Karpas-422 (cell line): ENCODE results near the gene KHDRBS2. TPM values are rescaled to one million over a fixed set of nuclear protein-coding genes. Genes with fewer than 3 reads are reported as not detected.

Experiments
- DNase-seq: peaks from one replicate; pipeline ENCODE4 v3.0.0-alpha.2; 2015
- H2AFZ ChIP-seq: fragments of 200-600 bp; sonication (generic); 2 replicates; pipeline ENCODE4 v1.6.1; 2014; ENCODE audit warnings: antibody characterized with exemption, low read length, mixed read lengths
- H3K27ac ChIP-seq: fragments of 200-600 bp; sonication (generic); 2 replicates; pipeline ENCODE4 v1.5.1; 2014; ENCODE audit warnings: mild to moderate bottlenecking, low read length, moderate library complexity
- H3K27me3 ChIP-seq: fragments of 200-600 bp; sonication (generic); 2 replicates; pipeline ENCODE4 v1.6.1; 2014; ENCODE audit warnings: low read length, mixed read lengths
- H3K36me3 ChIP-seq: fragments of 200-600 bp; sonication (generic); 2 replicates; pipeline ENCODE4 v1.6.1; 2014; ENCODE audit warnings: low read length, mixed read lengths; ENCODE audit not compliant: insufficient read depth
- H3K4me1 ChIP-seq: fragments of 200-600 bp; sonication (generic); 2 replicates; pipeline ENCODE4 v1.6.1; 2014; ENCODE audit warnings: mild to moderate bottlenecking, low read length, mixed read lengths
- H3K4me2 ChIP-seq: fragments of 200-600 bp; sonication (generic); 2 replicates; pipeline ENCODE4 v1.6.1; 2014; ENCODE audit warnings: low read length, low read depth, mild to moderate bottlenecking; ENCODE audit not compliant: poor library complexity, severe bottlenecking
- H3K4me3 ChIP-seq: fragments of 200-600 bp; sonication (generic); 2 replicates; pipeline ENCODE4 v1.5.1; 2014; ENCODE audit warnings: mild to moderate bottlenecking, antibody characterized with exemption, low read length, mixed read lengths
- H3K79me2 ChIP-seq: fragments of 200-600 bp; sonication (generic); 2 replicates; pipeline ENCODE4 v1.6.1; 2014; ENCODE audit warnings: mild to moderate bottlenecking, low read length, mixed read lengths
- H3K9ac ChIP-seq: fragments of 200-600 bp; sonication (generic); 2 replicates; pipeline ENCODE4 v1.6.0; 2014; ENCODE audit warnings: low read length
- H3K9me2 ChIP-seq: fragments of 200-600 bp; sonication (generic), shearing (Covaris generic); replicated peaks from 2 replicates; pipeline ENCODE4 v1.6.0; 2014; ENCODE audit warnings: mild to moderate bottlenecking, low read length, moderate library complexity; ENCODE audit not compliant: insufficient read depth
- H3K9me3 ChIP-seq: fragments of 300-700, 200-600 bp; sonication (generic); 2 replicates; pipeline ENCODE4 v1.6.1; 2014; ENCODE audit warnings: low read length, mixed read lengths
- H4K20me1 ChIP-seq: fragments of 200-600 bp; sonication (generic); 2 replicates; pipeline ENCODE4 v1.6.1; 2014; ENCODE audit warnings: mild to moderate bottlenecking, antibody characterized with exemption, low read length, low read depth; ENCODE audit not compliant: insufficient read depth
- total RNA-seq: library from RNA; depleted of rRNA; stranded (reverse); fragments of >200 nt; shearing (Covaris generic); gene quantifications from 2 replicates; pipeline ENCODE4 v1.2.3, GENCODE V29; 2014; ENCODE audit warnings: low replicate concordance

KHDRBS2 gene
- total RNA-seq, 1 experiment from 2014 or later = 40.1 TPM

DNA sequence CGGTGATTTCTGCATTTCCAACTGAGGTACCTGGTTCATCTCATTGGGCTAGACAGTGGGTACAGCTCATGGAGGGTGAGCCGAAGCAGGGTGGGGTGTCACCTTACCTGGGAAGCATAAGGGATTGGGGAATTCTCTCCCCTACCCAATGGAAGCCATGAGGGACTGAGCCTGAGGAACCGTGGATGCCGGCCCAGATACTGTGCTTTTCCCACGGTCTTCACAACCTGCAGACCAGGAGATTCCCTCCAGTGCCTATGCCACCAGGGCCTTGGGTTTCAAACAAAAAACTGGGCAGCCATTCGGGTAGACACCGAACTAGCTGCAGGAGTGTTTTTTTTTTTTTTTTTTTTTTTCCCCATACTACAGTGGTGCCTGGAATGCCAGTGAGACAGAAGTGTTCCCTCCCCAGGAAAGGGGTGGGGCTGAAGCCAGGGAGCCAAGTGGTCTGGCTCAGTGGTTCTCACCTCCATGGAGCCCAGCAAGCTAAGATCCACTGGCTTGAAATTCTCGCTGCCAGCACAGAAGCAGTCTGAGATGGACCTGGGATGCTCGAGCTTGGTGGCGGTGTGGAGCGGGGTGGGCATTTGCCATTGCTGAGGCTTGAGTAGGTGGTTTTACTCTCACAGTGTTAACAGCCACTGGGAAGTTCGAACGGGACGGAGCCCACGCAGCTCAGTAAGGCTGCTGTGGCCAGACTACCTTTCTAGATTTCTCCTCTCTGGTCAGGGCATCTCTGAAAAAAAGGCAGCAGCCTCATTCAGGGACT is 416.2 kb downstream of the KHDRBS2 start:
- H3K9me2 ChIP-seq = no peaks in the 10 kb centered on the region
- H3K9me3 ChIP-seq = no peaks in the 10 kb centered on the region
- no peak for DNase-seq
- no peaks in the 10 kb centered on the region for H3K4me1 ChIP-seq
- no peaks in the 10 kb centered on the region for H3K27me3 ChIP-seq
- no peak overlapping the region for H2AFZ ChIP-seq
- H3K4me3 ChIP-seq = no peak overlapping the region
- peaks cover 16% of the 10 kb centered on the region for H3K79me2 ChIP-seq
- H4K20me1 ChIP-seq = no peaks in the 10 kb centered on the region
- no peaks in the 10 kb centered on the region for H3K36me3 ChIP-seq
- no peak overlapping the region for H3K9ac ChIP-seq
- no peak overlapping the region for H3K27ac ChIP-seq
- H3K4me2 ChIP-seq = no peak overlapping the region

DNA sequence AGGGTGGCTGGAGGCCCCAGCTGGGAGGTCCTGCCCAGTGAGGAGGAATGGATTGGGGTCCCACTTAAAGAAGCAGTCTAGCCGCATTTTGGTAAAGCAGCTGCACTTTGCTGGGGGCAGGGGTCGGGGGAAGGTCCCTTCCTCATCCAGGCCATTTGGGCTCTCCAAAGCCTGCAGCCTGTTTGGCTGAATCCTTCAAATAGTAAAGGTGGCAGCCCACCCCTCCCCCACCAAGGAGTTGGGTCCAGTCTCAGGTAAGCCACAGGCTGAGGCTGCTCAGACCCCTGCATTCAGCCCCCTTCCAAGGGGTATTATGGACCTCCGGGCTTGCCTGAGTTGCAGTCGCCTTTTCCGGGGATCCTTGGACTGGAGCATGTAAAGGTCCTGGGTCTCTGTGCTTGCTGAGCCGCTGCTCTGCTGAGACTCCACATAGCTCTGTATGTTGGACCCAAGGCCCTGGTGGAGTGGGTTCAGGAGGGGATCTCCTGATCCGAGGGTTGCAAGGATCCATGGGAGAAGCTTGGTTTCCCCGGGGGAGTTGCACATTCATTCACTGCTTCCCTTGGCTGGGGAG is 417.4 kb downstream of the KHDRBS2 start:
- Histone ChIP-seq H4K20me1 (no peaks in the 10 kb centered on the region), H3K4me1 (no peaks in the 10 kb centered on the region), H3K4me2 (no peak overlapping the region), H3K9ac (no peak overlapping the region), H2AFZ (no peak overlapping the region), H3K4me3 (no peak overlapping the region), H3K27ac (no peak overlapping the region), H3K27me3 (no peaks in the 10 kb centered on the region), H3K36me3 (no peaks in the 10 kb centered on the region), H3K79me2 (peaks cover 9% of the 10 kb centered on the region; the same call in 1 of the 2 replicates), H3K9me3 (no peaks in the 10 kb centered on the region), H3K9me2 (no peaks in the 10 kb centered on the region)
- DNase-seq = no peak

DNA sequence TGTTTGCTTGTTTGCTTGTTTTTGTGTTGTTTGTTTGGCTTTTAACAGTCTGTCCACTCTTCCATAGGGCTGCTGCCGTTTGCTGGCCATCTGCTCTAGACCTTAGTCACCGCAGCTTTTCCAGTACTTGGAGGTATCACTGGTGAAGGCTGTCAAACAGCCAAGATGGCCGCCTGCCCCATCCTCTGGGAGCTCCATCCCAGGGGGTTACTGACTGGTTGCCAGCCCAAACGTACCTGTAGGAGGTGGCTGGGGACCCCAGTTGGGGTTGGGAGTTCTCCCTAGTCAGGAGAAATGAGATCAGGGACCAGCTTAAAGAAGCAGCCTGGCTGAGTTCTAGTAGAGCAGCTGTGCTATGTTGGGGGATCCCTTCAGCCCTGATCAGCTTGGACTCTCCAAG is 418.4 kb downstream of the KHDRBS2 start:
- H3K4me2 ChIP-seq = no peak overlapping the region
- no peak overlapping the region for H2AFZ ChIP-seq
- H3K27ac ChIP-seq = no peak overlapping the region
- H4K20me1 ChIP-seq = no peaks in the 10 kb centered on the region
- H3K4me1 ChIP-seq = no peaks in the 10 kb centered on the region
- H3K36me3 ChIP-seq = no peaks in the 10 kb centered on the region
- no peak for DNase-seq
- no peaks in the 10 kb centered on the region for H3K9me2 ChIP-seq
- H3K79me2 ChIP-seq = peaks cover 1% of the 10 kb centered on the region; the same call in 1 of the 2 replicates
- H3K4me3 ChIP-seq = no peak overlapping the region
- no peak overlapping the region for H3K9ac ChIP-seq
- no peaks in the 10 kb centered on the region for H3K27me3 ChIP-seq
- H3K9me3 ChIP-seq = no peaks in the 10 kb centered on the region

DNA sequence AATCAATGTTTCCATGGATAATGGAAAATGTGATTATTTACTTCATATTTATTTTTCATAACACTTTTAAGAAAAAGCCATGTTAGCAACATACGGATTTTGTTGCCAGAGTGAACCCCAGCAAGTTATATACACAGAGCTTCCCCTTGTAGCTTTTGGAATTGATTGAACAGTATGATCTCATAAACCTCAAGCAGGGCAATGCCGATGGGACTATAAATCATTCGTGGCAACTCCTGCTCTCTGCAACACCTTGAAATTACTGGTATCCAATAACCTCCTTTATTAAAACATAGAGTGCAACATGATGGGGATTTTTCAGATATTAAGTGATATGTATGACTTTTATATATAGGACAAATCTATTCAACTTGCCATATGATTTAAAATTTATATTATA is 428.5 kb downstream of the KHDRBS2 start:
- no peaks in the 10 kb centered on the region for H3K27me3 ChIP-seq
- no peak overlapping the region for H3K4me2 ChIP-seq
- H3K79me2 ChIP-seq = no peaks in the 10 kb centered on the region
- H3K9ac ChIP-seq = no peak overlapping the region
- no peak for DNase-seq
- H3K36me3 ChIP-seq = peaks cover 5% of the 10 kb centered on the region; the same call in 1 of the 2 replicates
- no peaks in the 10 kb centered on the region for H3K4me1 ChIP-seq
- H3K9me3 ChIP-seq = peaks cover 5% of the 10 kb centered on the region
- H2AFZ ChIP-seq = no peak overlapping the region
- H3K4me3 ChIP-seq = no peak overlapping the region
- no peaks in the 10 kb centered on the region for H4K20me1 ChIP-seq
- no peak overlapping the region for H3K27ac ChIP-seq
- H3K9me2 ChIP-seq = no peaks in the 10 kb centered on the region

DNA sequence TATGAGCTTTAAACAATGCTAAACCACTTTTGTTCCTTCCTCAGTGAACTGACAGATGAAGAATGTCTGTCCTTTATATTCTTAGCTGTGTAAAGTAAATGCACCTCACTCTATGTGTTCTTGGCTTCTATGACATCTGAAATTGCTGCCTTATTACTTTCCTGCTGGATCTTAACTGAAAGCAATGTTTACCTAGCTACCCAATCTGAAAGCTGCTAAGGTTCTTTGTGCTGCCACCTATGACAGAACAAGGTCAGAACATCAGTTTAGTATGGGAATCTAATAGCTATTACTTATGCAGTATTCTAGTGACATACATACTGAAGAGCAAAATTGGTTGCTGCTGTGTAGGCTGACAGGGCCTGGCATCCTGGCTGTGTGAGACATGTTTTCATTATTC is 444.1 kb downstream of the KHDRBS2 start:
- Histone ChIP-seq H3K9ac (no peak overlapping the region), H3K9me2 (no peaks in the 10 kb centered on the region), H3K4me1 (no peaks in the 10 kb centered on the region), H3K4me3 (no peak overlapping the region), H3K79me2 (0 out of 2 replicates have a peak, but pooled peaks cover 3% of the 10 kb centered on the region), H3K4me2 (no peak overlapping the region), H3K9me3 (no peaks in the 10 kb centered on the region), H2AFZ (no peak overlapping the region), H3K27ac (no peak overlapping the region), H4K20me1 (no peaks in the 10 kb centered on the region), H3K36me3 (no peaks in the 10 kb centered on the region), H3K27me3 (no peaks in the 10 kb centered on the region)
- DNase-seq = no peak

DNA sequence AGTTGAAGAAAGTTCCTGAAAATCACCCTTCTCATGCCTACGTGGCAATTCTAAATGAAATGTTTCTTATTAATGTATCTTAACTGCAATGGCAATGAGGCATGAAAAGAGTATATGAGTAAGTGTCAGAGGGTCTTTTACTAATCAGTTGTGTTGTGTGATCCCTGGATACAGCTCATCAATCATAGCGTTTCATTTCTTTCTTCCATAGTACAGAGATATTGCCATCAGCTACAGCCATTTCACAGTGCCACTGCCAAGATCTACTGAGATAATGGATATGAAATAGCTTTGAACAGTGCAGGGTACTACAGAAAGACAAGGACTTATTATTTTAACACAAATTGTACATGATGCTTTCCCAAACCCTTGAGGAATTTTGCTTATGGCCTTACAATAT is 450.8 kb downstream of the KHDRBS2 start:
- no peak for DNase-seq
- no peak overlapping the region for H3K27ac ChIP-seq
- H3K27me3 ChIP-seq = no peaks in the 10 kb centered on the region
- H3K36me3 ChIP-seq = no peaks in the 10 kb centered on the region
- H3K9ac ChIP-seq = no peak overlapping the region
- no peak overlapping the region for H3K4me2 ChIP-seq
- no peaks in the 10 kb centered on the region for H3K4me1 ChIP-seq
- no peak overlapping the region for H2AFZ ChIP-seq
- no peak overlapping the region for H3K4me3 ChIP-seq
- no peaks in the 10 kb centered on the region for H3K9me2 ChIP-seq
- H3K79me2 ChIP-seq = peaks cover 7% of the 10 kb centered on the region; the same call in 1 of the 2 replicates
- no peaks in the 10 kb centered on the region for H4K20me1 ChIP-seq
- no peaks in the 10 kb centered on the region for H3K9me3 ChIP-seq

DNA sequence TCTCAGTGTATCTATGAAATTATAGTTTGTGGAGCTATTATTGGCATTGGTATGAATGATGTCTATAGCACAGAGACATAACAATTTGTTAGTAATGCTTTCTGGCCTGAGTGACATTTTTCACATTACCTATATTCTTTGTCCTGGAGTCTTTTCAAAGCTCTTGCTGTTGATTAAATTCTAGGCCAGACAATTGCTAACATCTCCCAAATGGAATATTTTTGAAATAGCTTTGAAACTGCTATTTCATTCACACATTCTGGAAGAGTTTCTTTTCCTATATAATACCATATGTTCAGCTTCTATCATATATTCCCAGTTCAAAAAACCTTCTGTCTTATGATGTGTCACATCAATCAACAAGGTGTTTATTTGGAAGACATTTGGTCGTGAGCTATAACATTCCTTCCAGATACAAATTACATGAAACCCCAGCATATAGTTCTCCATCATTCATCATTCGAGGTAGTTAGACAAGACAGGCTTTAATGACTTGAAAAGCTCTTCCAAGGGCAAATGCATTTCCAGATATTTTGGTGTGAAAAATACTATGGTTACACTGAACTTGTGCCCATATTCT is 452.8 kb downstream of the KHDRBS2 start:
- no peak overlapping the region for H3K27ac ChIP-seq
- peaks cover 10% of the 10 kb centered on the region; the same call in 1 of the 2 replicates for H3K79me2 ChIP-seq
- no peak overlapping the region for H2AFZ ChIP-seq
- no peak for DNase-seq
- H3K4me3 ChIP-seq = no peak overlapping the region
- H3K4me1 ChIP-seq = no peaks in the 10 kb centered on the region
- H3K9me3 ChIP-seq = no peaks in the 10 kb centered on the region
- no peak overlapping the region for H3K9ac ChIP-seq
- no peaks in the 10 kb centered on the region for H3K36me3 ChIP-seq
- H3K27me3 ChIP-seq = no peaks in the 10 kb centered on the region
- no peaks in the 10 kb centered on the region for H4K20me1 ChIP-seq
- no peaks in the 10 kb centered on the region for H3K9me2 ChIP-seq
- no peak overlapping the region for H3K4me2 ChIP-seq

DNA sequence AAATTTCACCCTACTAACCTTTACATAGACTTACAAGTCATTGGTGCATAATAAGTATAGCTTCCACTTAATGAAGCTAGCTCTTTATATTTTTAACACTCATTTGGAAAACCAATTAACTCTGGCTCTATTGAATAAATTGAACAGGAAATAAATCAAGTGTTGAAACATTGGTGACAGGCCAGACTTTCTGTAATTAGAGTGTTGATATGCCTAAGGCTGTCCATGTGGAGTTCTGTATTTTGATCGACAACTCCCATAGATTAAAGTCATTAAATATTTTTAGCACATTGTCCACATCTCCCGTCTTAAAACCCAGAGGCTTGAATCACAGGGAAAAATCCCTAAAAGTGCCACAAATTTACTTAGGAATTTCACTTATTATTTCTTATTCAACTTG is 468.3 kb downstream of the KHDRBS2 start:
- Histone ChIP-seq H3K4me3 (no peak overlapping the region), H3K4me1 (no peaks in the 10 kb centered on the region), H3K4me2 (no peak overlapping the region), H3K27me3 (no peaks in the 10 kb centered on the region), H3K36me3 (no peaks in the 10 kb centered on the region), H3K9me3 (no peaks in the 10 kb centered on the region), H3K9me2 (0 out of 2 replicates have a peak, but pooled peaks cover 5% of the 10 kb centered on the region), H3K9ac (no peak overlapping the region), H2AFZ (no peak overlapping the region), H3K79me2 (no peaks in the 10 kb centered on the region), H4K20me1 (no peaks in the 10 kb centered on the region), H3K27ac (no peak overlapping the region)
- no peak for DNase-seq
